H1 (cell line): ENCODE measurements around the gene TNIP1. TPM values are rescaled to one million over a fixed set of nuclear protein-coding genes. Genes with fewer than 3 reads are reported as not detected.
A peak's percentile ranks its signal among the peaks of the same experiment; 100 is the strongest.

Source experiments
- ASH2L ChIP-seq: fragments of 200-600, 300-600 bp; sonication (generic); IDR thresholded peaks from one replicate; pipeline ENCODE4 v1.7.1; 2017; ENCODE audit warnings: low read length
- CBX5 ChIP-seq: fragments of 300-800, 300-1000 bp; sonication (generic); IDR thresholded peaks from 2 replicates; pipeline ENCODE4 v1.7.1; 2016; ENCODE audit warnings: antibody characterized with exemption, low read length, low read depth
- CTCF ChIP-seq, 3 experiments: IDR thresholded peaks; 1 replicate in 2 of 3; 2 replicates in 1 of 3; pipeline versions ENCODE4 v1.5.1 to v1.6.1; 2011; ENCODE audit warnings: low read length in 3 of 3, mild to moderate bottlenecking in 3 of 3, inconsistent platforms in 2 of 3, low read depth in 1 of 3, moderate library complexity in 1 of 3; ENCODE audit not compliant: insufficient read depth in 1 of 3; ENCODE audit errors: control extremely low read depth in 1 of 3
- GABPA ChIP-seq: IDR thresholded peaks from 2 replicates; pipeline ENCODE4 v1.6.1; 2011; ENCODE audit warnings: mild to moderate bottlenecking, low read length, moderate library complexity, borderline replicate concordance; ENCODE audit not compliant: insufficient read depth
- HDAC2 ChIP-seq, 2 experiments: fragments of 300-600 bp in 1 of 2; sonication (generic) in 1 of 2; IDR thresholded peaks; 2 replicates each; pipeline ENCODE4 v1.6.1; 2011 to 2012; ENCODE audit warnings: low read depth in 2 of 2, low read length in 2 of 2, mild to moderate bottlenecking in 2 of 2, moderate library complexity in 2 of 2, borderline replicate concordance in 1 of 2, inconsistent platforms in 1 of 2
- HDAC6 ChIP-seq: IDR thresholded peaks from one replicate; pipeline ENCODE4 v1.7.1; 2012; ENCODE audit warnings: low read depth, mild to moderate bottlenecking, inconsistent platforms, low read length, moderate library complexity
- KDM1A ChIP-seq: fragments of 200-600, 300-600 bp; sonication (generic); IDR thresholded peaks from 2 replicates; pipeline ENCODE4 v1.7.1; 2016; ENCODE audit warnings: mild to moderate bottlenecking, low read length, borderline replicate concordance
- MAFK ChIP-seq: IDR thresholded peaks from 2 replicates; pipeline ENCODE4 v1.6.1; 2012; ENCODE audit warnings: low read depth, mild to moderate bottlenecking, improper control_type of control experiment, low read length
- POLR2AphosphoS5 ChIP-seq: IDR thresholded peaks from 2 replicates; pipeline ENCODE4 v1.6.1; 2011; ENCODE audit warnings: low read depth, low read length
- POU5F1 ChIP-seq: IDR thresholded peaks from 2 replicates; pipeline ENCODE4 v1.6.1; 2011; ENCODE audit warnings: low read depth, mild to moderate bottlenecking, low read length, moderate library complexity
- RAD21 ChIP-seq, 2 experiments: IDR thresholded peaks in 1 of 2; conservative IDR thresholded peaks in 1 of 2; 2 replicates each; pipeline ENCODE4 v1.6.1; 2011; ENCODE audit warnings: low read depth in 2 of 2, low read length in 2 of 2, improper control_type of control experiment in 1 of 2, inconsistent platforms in 1 of 2, mild to moderate bottlenecking in 1 of 2, moderate library complexity in 1 of 2
- RFX5 ChIP-seq: IDR thresholded peaks from 2 replicates; pipeline ENCODE4 v1.6.1; 2011; ENCODE audit warnings: low read depth, low read length, improper control_type of control experiment, borderline replicate concordance
- RNF2 ChIP-seq: fragments of 200-900, 300-1000 bp; sonication (generic); IDR thresholded peaks from 2 replicates; pipeline ENCODE4 v1.7.1; 2016; ENCODE audit warnings: borderline replicate concordance, low read depth, mild to moderate bottlenecking, antibody characterized with exemption, low read length; ENCODE audit not compliant: poor library complexity, severe bottlenecking; ENCODE audit errors: missing control alignments
- SAP30 ChIP-seq: fragments of 300-600 bp; sonication (generic); IDR thresholded peaks from 2 replicates; pipeline ENCODE4 v1.7.1; 2012; ENCODE audit warnings: low read length, moderate library complexity, mild to moderate bottlenecking, inconsistent platforms; ENCODE audit not compliant: insufficient read depth, insufficient replicate concordance
- TAF1 ChIP-seq: IDR thresholded peaks from 2 replicates; pipeline ENCODE4 v1.6.1; 2011; ENCODE audit warnings: mild to moderate bottlenecking, low read depth, low read length
- TCF12 ChIP-seq: IDR thresholded peaks from 2 replicates; pipeline ENCODE4 v1.6.1; 2011; ENCODE audit warnings: low read depth, mild to moderate bottlenecking, low read length
- polyA plus RNA-seq, 7 experiments: library from polyadenylated mRNA; depleted of rRNA in 3 of 7; stranded (reverse) in 5 of 7; unstranded in 2 of 7; fragments of >200 nt in 5 of 7; fragments of 200-250 nt in 2 of 7; gene quantifications; 1 replicate in 5 of 7; 2 replicates in 1 of 7; 4 replicates in 1 of 7; pipeline versions ENCODE4 v1.2.1 to v1.2.3, GENCODE V29; 2011 to 2013; ENCODE audit warnings: missing spikeins in 2 of 7, mixed read lengths in 2 of 7
- total RNA-seq: library from RNA; stranded (reverse); fragmentation: NEBNext Ultra II Directional; extraction: Animal tissue kit (Norgen Biotek cat#: 25700); gene quantifications from 2 replicates; pipeline ENCODE4 v1.2.1, GENCODE V29; 2021
- TF ChIP-seq, protein P1 (sequence below): IDR thresholded peaks from 2 replicates; pipeline ENCODE4 v1.6.1; 2011; ENCODE audit warnings: low read depth, mild to moderate bottlenecking, low read length; ENCODE audit not compliant: insufficient read depth
- TF ChIP-seq, protein P2 (sequence below): IDR thresholded peaks from 2 replicates; pipeline ENCODE4 v1.6.1; 2011; ENCODE audit warnings: low read length, improper control_type of control experiment

The TNIP1 gene
- total and polyA plus RNA-seq, 2 of the 8 experiments (the other 6 are each of a cell fraction or from before 2014, with no cell fraction given) = 14.2 to 31.9 TPM

DNA sequence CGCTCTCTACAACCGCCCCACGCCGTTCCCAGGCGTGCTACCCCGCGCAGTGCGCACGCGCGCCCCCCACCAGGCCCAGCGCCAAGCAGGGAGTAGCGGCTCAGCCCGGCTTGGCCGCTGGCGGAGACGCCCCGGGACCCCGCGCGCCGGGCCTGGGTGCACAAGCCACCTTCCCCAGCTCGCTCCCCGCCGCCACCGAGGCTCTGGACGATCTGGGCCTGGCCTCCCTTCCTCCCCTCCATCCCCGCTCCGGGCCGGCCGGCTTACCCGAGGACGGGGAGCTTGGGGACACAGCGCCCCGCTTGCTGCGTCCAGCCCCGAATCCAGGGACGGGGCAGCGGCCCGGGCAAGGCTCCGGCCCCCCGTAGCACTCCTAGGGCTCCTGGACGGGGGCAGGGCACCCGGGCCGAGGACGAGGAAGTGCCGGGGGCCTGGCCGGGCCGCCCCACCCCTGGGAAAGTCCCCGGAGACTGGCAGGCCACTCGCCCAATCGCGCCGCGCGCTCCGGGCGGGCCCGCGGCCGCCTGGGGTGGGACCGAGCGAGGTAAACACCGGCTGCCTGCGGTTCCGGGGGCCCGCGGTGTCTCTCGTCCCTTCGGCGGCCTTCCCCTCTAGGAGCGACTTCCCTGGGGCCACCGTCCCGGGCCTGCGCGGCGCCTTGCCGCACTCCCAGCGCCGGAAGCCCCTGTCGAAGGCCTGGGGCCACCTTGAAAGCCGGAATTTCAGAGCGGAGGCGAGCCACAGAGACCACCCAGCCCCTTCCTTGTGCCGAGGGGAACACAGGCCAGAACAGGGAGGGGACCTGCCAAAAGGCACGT, at the start of gene TNIP1 (continued):
- TF ChIP-seq RAD21 (IDR thresholded peaks at IDR 0.05 in 1 of 2, conservative IDR thresholded peaks at IDR 0.05 in 1 of 2; ENCODE audit: low read depth in 2 of 2, low read length in 2 of 2) (no peak), TAF1 (no peak; the same call in 1 of the 2 replicates), HDAC2 (IDR thresholded peaks at IDR 0.05; ENCODE audit: borderline replicate concordance in 1 of 2, low read depth in 2 of 2, low read length in 2 of 2) (peak in 1 of 2 experiments; percentile 80; a peak in 1 of 4 replicates), RNF2 (no peak), GABPA (peak; percentile 20; the same call in 1 of the 2 replicates), SAP30 (no peak), CBX5 (no peak), ASH2L (peak; percentile 98), HDAC6 (no peak), POLR2AphosphoS5 (no peak), RFX5 (no peak), TCF12 (no peak), KDM1A (no peak), MAFK (no peak), CTCF (IDR thresholded peaks at IDR 0.05; ENCODE audit: control extremely low read depth in 1 of 3, insufficient read depth in 1 of 3, low read depth in 1 of 3, low read length in 3 of 3) (no peak), POU5F1 (no peak)
- TF ChIP-seq, protein P1, sequence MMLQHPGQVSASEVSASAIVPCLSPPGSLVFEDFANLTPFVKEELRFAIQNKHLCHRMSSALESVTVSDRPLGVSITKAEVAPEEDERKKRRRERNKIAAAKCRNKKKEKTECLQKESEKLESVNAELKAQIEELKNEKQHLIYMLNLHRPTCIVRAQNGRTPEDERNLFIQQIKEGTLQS = no peak
- TF ChIP-seq, protein P2, sequence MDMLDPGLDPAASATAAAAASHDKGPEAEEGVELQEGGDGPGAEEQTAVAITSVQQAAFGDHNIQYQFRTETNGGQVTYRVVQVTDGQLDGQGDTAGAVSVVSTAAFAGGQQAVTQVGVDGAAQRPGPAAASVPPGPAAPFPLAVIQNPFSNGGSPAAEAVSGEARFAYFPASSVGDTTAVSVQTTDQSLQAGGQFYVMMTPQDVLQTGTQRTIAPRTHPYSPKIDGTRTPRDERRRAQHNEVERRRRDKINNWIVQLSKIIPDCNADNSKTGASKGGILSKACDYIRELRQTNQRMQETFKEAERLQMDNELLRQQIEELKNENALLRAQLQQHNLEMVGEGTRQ = no peak
